ENCODE data around the gene GORAB.

- TF ChIP-seq POLR2AphosphoS5 (IDR thresholded peaks at IDR 0.05) (no peak), CTCF (IDR thresholded peaks at IDR 0.05) (no peak)
These were observed 28.8 kb downstream of the GORAB start for GRCh38 chr1:170560681-170561285.

Data from prostate gland (tissue), 2 donors.